Thyroid gland (tissue), 4 donors: ENCODE results near the gene MAPKAPK2.

ENCODE experiments used
- CTCF ChIP-seq, 6 experiments: fragments of 200-600 bp in 3 of 6; fragments of 450-650 bp in 3 of 6; sonication (generic) in 3 of 6; IDR thresholded peaks; one replicate each; pipeline ENCODE4 v1.5.1; 2016 to 2019; ENCODE audit warnings: antibody characterized with exemption in 6 of 6, mild to moderate bottlenecking in 2 of 6, inconsistent platforms in 1 of 6, moderate library complexity in 1 of 6
- POLR2A ChIP-seq, 2 donors: fragments of 450-650 bp; IDR thresholded peaks; one replicate each; pipeline ENCODE4 v1.6.1; 2017; ENCODE audit warnings: antibody characterized with exemption in 2 of 2, mild to moderate bottlenecking in 2 of 2, moderate library complexity in 1 of 2

DNA sequence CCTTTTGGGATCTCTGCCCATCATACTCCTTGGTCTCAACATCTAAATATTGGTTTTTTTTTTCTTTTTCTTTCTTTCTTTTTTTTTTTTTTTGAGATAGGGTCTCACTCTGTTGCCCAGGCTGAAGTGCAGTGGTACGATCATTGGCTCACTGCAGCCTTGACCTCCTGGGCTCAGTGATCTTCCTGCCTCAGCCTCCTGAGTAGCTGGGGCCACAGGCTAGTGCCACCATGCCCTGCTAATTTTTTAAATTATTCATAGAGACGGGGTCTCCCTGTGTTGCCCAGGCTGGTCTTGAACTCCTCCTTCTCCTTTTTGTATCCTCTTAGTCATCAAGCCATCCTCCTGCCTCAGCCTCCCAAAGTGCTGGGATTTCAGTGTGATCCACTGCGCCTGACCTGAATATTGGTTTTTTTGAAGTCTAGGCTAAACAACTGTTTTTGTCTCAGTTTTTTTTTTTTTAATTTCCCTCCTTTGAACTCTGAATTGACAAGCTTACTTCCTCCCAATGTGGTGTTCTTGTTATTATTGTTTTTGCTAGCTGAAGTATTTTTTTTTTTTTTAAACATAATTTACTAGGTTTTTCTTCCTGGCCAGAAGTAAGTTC, 30.9 kb downstream of the MAPKAPK2 start:
- TF ChIP-seq CTCF (IDR thresholded peaks at IDR 0.05), result no peak
- no peak for TF ChIP-seq POLR2A (IDR thresholded peaks at IDR 0.05)
